Measurements from ENCODE around the gene PRR15L. TPM values are rescaled to one million over a fixed set of nuclear protein-coding genes. Genes with fewer than 3 reads are reported as not detected.

PRR15L gene
- total and polyA plus RNA-seq, 7 donors = 0.04 to 0.17 TPM; not detected in 5

DNA sequence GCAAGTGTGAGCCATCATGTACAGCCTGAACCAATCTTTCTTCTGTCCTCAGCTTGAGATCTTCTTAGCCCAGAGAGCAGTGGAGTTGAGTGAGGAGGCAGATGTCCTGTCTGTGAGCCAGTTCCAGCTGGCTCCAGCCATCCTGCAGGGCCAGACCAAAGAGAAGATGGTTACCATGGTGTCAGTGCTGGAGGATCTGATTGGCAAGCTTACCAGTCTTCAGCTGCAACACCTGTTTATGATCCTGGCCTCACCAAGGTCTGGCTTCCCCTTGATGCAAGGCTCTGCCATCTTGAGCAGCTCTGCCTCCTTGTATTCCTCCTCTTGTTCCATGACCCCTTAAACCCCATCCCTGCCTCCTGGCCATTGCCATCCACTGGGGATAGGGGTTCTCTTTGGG, 22.9 kb upstream of the PRR15L start:
- DNase-seq (no peak), ATAC-seq (no peak)
- H3K9me3 ChIP-seq = no peaks in the 10 kb centered on the region
- H3K4me1 ChIP-seq = no peaks in the 10 kb centered on the region
- TF ChIP-seq, protein P1, sequence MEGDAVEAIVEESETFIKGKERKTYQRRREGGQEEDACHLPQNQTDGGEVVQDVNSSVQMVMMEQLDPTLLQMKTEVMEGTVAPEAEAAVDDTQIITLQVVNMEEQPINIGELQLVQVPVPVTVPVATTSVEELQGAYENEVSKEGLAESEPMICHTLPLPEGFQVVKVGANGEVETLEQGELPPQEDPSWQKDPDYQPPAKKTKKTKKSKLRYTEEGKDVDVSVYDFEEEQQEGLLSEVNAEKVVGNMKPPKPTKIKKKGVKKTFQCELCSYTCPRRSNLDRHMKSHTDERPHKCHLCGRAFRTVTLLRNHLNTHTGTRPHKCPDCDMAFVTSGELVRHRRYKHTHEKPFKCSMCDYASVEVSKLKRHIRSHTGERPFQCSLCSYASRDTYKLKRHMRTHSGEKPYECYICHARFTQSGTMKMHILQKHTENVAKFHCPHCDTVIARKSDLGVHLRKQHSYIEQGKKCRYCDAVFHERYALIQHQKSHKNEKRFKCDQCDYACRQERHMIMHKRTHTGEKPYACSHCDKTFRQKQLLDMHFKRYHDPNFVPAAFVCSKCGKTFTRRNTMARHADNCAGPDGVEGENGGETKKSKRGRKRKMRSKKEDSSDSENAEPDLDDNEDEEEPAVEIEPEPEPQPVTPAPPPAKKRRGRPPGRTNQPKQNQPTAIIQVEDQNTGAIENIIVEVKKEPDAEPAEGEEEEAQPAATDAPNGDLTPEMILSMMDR (IDR thresholded peaks at IDR 0.05) = no peak
- H3K36me3 ChIP-seq (ENCODE audit: insufficient read depth in 1 of 2, low read depth in 1 of 2) = peaks cover 7 to 92% of the 10 kb centered on the region in 2 donors
- H3K27me3 ChIP-seq (ENCODE audit: insufficient read depth in 3 of 3, low read length in 2 of 3) = no peaks in the 10 kb centered on the region
- no peak overlapping the region for H3K27ac ChIP-seq
- H3K4me3 ChIP-seq = no peak overlapping the region
- intact Hi-C loops (cut with DNase I) = no loop called here

- Histone ChIP-seq H3K27ac (no peak overlapping the region), H3K4me3 (no peak overlapping the region), H3K4me1 (no peaks in the 10 kb centered on the region), H3K9me3 (no peaks in the 10 kb centered on the region), H3K27me3 (ENCODE audit: insufficient read depth in 3 of 3, low read length in 2 of 3) (no peaks in the 10 kb centered on the region), H3K36me3 (ENCODE audit: insufficient read depth in 1 of 2, low read depth in 1 of 2) (peaks cover 7 to 100% of the 10 kb centered on the region in 2 donors)
- DNase-seq (peak; percentile 38 to 69), ATAC-seq (peak; percentile 64 to 78 (median 70))
- intact Hi-C loops (cut with DNase I) = loop anchor here (2.0 to 5.0 kb wide), 2 partner anchors 39 to 40 kb away; no protein-coding TSS in a partner anchor
- 26 to 36% (median 29%) methylated on average over 7 of the region's 7 CpGs for WGBS, 3 donors
- TF ChIP-seq, protein P1 (IDR thresholded peaks at IDR 0.05) = peak; percentile 65
These were observed 20.6 kb upstream of the PRR15L start for GRCh38 chr17:47978324-47978723.

DNA sequence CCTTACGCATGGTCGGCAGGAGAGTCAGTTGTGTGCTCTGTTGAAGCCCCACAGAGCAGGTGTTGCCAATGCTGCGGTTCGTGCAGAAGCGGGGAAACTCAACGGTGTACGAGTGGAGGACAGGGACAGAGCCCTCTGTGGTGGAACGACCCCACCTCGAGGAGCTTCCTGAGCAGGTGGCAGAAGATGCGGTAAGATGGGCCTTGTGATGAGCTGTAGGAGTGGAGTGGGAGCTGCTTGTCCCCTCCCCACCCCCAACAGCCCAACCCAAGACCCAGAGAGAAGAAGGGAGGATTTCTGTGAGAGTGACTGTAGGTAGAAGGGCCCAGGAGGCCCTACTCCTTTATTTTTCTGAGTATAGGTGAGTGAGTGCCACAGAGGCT, 18.1 kb upstream of the PRR15L start:
- DNase-seq = no peak
- H3K4me1 ChIP-seq = no peaks in the 10 kb centered on the region
- ATAC-seq = no peak
- no peaks in the 10 kb centered on the region for H3K27me3 ChIP-seq (ENCODE audit: insufficient read depth in 3 of 3, low read length in 2 of 3)
- no peaks in the 10 kb centered on the region for H3K9me3 ChIP-seq
- 88 to 94% (median 91%) methylated on average over 10 of the region's 10 CpGs for WGBS, 3 donors
- no peak overlapping the region for H3K4me3 ChIP-seq
- H3K27ac ChIP-seq = no peak overlapping the region
- peaks cover 7 to 75% of the 10 kb centered on the region in 2 donors for H3K36me3 ChIP-seq (ENCODE audit: insufficient read depth in 1 of 2, low read depth in 1 of 2)
- intact Hi-C loops (cut with DNase I) = loop anchor here in 1 of 2 donors (5.0 kb wide), 1 partner anchor 41 kb away; no protein-coding TSS in a partner anchor
- TF ChIP-seq, protein P1 (IDR thresholded peaks at IDR 0.05) = no peak

GRCh38 chr17:47975189-47975822, 17.6 kb upstream of the PRR15L start:
- H3K27ac ChIP-seq = no peak overlapping the region

More at GRCh38 chr17:47975189-47975822, 17.6 kb upstream of the PRR15L start:
- WGBS, 3 donors = 72 to 78% (median 77%) methylated on average over 14 to 15 of the region's 15 CpGs
- intact Hi-C loops (cut with DNase I) = loop anchor here in 1 of 2 donors (5.0 kb wide), 1 partner anchor 42 kb away; no protein-coding TSS in a partner anchor
- Histone ChIP-seq H3K4me3 (no peak overlapping the region), H3K36me3 (ENCODE audit: insufficient read depth in 1 of 2, low read depth in 1 of 2) (peaks cover 3 to 70% of the 10 kb centered on the region in 2 donors), H3K27me3 (ENCODE audit: insufficient read depth in 3 of 3, low read length in 2 of 3) (no peaks in the 10 kb centered on the region), H3K9me3 (no peaks in the 10 kb centered on the region), H3K4me1 (no peaks in the 10 kb centered on the region)
- no peak for ATAC-seq
- no peak for DNase-seq
- TF ChIP-seq, protein P1 (IDR thresholded peaks at IDR 0.05) = no peak

All from psoas muscle (tissue), 8 donors.